CD1c-positive myeloid dendritic cell (primary cell): ENCODE results near the gene ASMT.
"Not testable (repeated sequence)": the region's sequence is repeated elsewhere in the genome, so short reads cannot be mapped to it uniquely, and the experiment has no call there.

ENCODE experiments used
- DNase-seq: peaks from one replicate; pipeline ENCODE4 v3.0.0-alpha.2; 2016; ENCODE audit errors: extremely low spot score

Gene ASMT

GRCh38 chrX:1614927-1615326, at the start of gene ASMT:
Gene ASMT, plus strand, starts transcription at chrX:1615059. Its CDS starts 141 bp downstream, at chrX:1615200.
- DNase-seq = no peak

DNA sequence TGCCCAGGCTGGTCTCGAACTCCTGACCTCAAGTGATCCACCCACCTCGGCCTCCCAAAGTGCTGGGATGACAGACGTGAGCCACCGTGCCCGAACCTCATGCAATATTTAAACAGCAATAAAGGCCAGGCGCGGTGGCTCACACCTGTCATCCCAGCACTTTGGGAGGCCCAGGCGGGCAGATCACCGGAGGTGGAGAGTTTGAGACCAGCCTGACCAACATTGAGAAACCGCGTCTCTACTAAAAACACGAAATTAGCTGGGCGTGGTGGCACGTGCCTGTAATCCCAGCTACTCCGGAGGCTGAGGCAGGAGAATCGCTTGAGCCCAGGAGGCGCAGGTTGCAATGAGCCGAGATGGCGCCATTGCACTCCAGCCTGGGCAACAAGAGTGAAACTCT, 40.7 kb upstream of the ASMT start:
- DNase-seq = not testable (repeated sequence)

DNA sequence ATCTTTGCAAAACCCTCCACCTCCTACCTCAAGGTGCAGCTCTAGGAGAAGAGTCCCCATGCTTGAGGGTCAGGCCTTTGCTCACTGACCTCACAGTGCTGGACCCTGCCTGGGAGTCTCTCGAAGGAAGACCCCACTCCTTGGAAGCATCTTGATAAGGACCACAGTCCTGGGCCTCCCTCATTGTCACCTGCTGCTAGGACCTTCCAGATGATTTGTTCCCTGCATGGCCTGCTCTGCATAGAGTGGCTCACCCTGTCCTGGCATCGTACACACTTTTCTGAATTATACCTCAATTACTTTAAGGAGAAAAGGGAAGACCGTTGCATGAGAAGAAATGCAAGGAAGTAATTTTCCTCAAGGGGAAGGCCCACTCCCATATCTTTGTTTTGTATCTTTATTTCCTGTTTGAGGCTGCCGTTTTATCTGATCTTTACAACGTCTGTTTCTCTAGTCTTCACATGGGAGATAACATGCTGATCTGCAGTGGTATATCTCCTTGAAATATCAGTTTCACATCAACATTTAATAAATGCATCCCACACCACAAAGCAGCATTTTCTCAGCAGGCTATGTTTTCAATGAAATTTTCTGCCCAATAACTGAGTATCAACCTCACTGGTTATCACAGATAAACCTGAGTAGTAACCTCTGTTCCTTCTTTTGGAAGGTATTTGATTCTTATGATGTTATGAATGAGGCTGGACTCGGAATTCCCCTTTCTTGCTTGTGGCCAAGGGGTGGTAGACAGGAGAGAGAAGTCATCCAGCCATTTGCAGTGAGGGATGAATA, 38.5 kb upstream of the ASMT start:
- no peak for DNase-seq

GRCh38 chrX:1577845-1578244, 37.0 kb upstream of the ASMT start:
- no peak for DNase-seq

GRCh38 chrX:1578511-1579173, 36.2 kb upstream of the ASMT start:
- DNase-seq = no peak

DNA sequence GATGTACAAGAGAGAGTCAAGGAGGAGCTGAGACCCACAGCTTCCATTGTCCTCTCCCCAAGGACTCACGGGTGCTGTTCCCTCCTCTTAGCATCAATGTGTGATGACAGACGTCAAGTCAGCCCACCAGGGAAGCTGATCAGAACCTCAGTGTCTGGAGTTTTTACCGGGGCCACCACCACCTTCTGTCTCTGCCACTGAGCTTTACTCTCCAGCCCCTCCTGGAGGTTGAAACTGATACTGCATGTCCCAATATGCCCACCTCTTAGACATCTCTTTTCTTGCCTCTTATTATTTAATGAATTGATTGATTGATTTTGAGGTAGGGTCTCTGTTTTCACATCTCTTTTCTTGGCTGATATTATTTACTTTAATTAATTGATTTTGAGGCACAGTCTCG, 33.7 kb upstream of the ASMT start:
- DNase-seq = peak; percentile 81

DNA sequence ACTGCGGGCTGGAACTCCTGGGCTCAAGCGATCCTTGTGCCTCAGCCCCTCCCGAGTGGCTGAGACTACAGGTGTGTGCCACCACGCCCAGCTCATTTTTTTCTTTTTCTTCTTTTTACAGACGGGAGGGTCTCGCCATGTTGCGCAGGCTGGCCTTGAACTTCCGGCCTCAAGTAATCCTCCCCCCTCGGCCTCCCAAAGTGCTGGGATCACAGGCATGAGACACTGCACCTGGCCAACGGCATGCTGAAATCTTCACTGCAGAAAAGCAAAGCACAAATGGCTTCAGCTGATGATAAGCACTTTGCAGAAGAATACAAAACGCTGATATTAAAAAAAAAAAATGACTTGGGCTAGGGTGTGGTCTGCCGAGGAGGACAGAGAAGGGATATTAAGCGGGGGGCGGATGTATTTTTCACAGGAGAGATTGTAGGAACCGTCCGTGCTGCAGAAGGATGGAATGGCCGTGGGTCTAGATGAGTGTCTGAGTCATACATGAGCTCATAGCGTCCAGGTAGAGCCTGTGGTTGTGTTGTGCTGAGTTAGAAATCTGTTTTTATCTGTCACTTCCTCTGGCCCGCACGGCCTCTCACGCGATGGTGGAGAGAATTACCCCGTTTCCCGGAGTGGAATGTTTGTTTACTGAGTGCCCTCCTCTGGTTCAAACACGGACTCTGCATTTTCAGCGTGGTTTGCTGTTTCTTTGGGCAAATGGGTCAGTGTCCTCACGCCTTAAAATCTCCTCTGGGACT, 32.0 kb upstream of the ASMT start:
- peak; percentile 42 for DNase-seq

GRCh38 chrX:1584237-1585011, 30.4 kb upstream of the ASMT start:
- DNase-seq = no peak

- no peak for DNase-seq
Observed at GRCh38 chrX:1587161-1587560, 27.7 kb upstream of the ASMT start.

GRCh38 chrX:1589356-1590130, 25.3 kb upstream of the ASMT start:
- DNase-seq = no peak

GRCh38 chrX:1591102-1591862, 23.6 kb upstream of the ASMT start, which contains the start of gene AKAP17A:
Gene AKAP17A, plus strand, starts transcription at chrX:1591604. Its CDS starts 1,859 bp downstream, at chrX:1593463.
- peak; percentile 96 for DNase-seq

DNA sequence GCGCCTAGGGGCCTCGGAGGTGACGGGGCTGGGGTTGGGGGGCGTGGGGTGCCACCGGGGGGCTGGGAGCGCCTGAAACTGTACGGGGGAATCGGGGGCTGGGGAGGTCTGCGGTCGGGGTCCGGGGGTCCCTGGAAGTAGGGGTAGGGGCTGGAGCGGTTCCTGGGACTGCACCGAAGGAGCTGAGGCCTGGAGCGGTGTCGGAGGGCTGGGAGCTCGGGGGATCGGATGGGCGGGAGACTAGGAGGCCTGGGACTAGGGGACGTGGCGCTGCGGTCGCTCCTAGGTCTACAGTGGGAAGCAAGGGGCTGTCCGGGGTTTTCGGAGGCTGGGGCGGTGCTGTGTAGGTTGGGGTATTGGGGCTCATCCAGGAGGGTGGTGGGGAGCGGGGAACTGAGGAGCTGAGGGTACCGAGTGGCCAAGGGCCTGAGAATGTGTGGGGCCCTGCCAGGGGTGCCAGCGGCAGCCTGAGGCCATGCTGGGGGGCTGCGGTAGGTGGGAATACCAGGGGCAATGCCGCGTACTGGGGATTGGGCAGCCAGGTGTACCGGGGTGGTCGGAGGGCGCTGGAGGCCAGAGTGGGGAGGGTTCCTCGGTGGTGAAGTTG, 22.9 kb upstream of the ASMT start:
- DNase-seq = no peak

GRCh38 chrX:1592470-1593142, 22.3 kb upstream of the ASMT start:
- DNase-seq = peak; percentile 64

DNA sequence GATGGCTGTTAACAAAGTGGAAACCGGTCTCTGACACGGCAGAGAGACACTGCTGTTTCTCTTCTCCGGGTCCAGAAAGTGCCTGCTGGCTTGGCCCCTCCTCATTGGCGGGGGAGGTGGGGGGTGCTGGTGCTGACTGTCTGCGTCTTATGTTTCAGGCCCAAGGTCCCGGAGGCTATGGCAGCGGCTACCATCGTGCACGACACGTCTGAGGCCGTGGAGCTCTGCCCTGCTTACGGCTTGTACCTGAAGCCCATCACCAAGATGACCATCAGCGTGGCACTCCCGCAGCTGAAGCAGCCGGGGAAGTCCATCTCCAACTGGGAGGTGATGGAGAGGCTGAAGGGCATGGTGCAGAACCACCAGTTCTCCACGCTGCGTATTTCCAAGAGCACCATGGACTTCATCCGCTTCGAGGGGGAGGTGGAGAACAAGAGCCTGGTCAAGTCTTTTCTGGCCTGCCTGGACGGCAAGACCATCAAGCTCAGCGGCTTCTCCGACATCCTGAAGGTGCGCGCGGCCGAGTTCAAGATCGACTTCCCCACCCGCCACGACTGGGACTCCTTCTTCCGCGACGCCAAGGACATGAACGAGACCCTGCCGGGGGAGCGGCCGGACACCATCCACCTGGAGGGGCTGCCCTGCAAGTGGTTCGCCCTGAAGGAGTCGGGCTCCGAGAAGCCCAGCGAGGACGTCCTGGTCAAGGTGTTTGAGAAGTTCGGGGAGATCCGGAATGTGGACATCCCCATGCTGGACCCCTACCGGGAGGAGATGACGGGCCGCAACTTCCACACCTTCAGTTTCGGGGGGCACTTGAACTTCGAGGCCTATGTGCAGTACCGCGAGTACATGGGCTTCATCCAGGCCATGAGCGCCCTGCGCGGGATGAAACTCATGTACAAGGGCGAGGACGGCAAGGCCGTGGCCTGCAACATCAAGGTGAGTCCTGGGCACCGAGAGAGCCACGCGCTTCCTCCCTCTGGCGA, 21.3 kb upstream of the ASMT start:
- DNase-seq = no peak

DNA sequence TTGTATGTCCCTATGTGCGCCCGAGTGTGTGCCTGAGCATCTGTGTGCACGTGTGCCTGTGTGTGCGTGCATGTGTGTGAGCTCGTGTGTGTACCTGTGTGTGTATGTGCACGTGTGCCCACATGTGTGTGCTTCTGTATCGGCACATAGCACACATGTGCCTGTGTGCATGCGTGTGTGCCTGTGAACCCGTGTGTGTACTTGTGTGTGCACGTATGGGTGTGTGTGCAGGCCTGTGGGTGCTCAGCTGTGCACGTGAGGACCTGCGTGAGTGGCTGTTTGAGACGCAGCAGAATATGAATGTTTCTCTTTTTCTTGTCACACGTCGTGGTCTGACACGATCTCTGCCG, 19.2 kb upstream of the ASMT start:
- DNase-seq = no peak

GRCh38 chrX:1596676-1597344, 18.0 kb upstream of the ASMT start:
- DNase-seq = no peak

DNA sequence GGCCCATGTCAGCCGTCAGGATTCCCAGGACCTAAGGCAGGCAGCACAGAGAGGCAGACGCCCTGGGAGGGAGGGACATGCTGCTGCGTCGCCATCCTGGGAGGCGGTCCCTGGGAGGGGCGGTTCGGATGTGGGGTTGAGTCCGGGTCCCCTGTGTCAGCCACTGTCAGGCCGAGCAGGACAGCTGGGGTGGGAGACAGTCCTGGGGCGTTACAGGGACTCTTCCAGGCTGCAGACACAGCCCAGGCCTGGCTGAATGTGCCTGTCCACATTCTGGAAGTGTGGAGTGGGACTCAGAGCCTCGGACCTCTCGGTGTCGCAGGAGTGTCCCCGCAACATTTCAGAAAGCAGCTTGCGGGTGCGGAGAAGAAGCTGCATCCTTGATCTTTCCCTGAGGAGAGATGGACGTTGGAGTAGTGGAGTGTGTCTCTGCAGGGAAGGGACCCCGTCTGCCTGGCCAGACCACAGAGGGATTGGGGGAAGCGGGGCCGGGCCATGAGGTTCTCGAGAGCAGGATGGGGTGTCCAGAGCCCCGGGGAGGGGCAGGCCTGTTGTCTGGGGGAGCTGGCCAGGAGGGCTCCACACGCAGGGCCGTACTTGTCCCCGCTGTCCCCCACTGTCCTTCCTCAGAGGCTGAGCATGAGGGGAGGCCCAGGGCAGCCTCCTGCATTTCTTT, 17.4 kb upstream of the ASMT start:
- no peak for DNase-seq
